ENCODE data around the gene DLL3. TPM values are rescaled to one million over a fixed set of nuclear protein-coding genes. Genes with fewer than 3 reads are reported as not detected.

The DLL3 gene
- total and polyA plus RNA-seq, 2 experiments from 2014 or later, result 9.8 to 15.6 TPM

GRCh38 chr19:39509233-39509632 is 10.5 kb downstream of the DLL3 start (continued):
- no peak for TF ChIP-seq ZNF462 (CRISPR knock-in tag; IDR thresholded peaks at IDR 0.05)
- TF ChIP-seq ETS1 (IDR thresholded peaks at IDR 0.05), result no peak
- TF ChIP-seq POLR2AphosphoS5 (IDR thresholded peaks at IDR 0.05; ENCODE audit: low read depth), result no peak
- TF ChIP-seq EZH2 (IDR thresholded peaks at IDR 0.05; ENCODE audit: low read depth, unreplicated experiment), result no peak
- TF ChIP-seq CREB1 (CRISPR knock-in tag; IDR thresholded peaks at IDR 0.05; ENCODE audit: low read depth), result no peak
- no peak for TF ChIP-seq EZH2phosphoT487 (IDR thresholded peaks at IDR 0.05; ENCODE audit: unreplicated experiment)
- TF ChIP-seq JUNB (IDR thresholded peaks at IDR 0.05; ENCODE audit: unreplicated experiment), result no peak
- no peak for TF ChIP-seq ZNF331 (CRISPR knock-in tag; IDR thresholded peaks at IDR 0.05; ENCODE audit: low read depth)
- no peak for TF ChIP-seq NANOG (IDR thresholded peaks at IDR 0.05; ENCODE audit: borderline replicate concordance)
- TF ChIP-seq, protein P1, sequence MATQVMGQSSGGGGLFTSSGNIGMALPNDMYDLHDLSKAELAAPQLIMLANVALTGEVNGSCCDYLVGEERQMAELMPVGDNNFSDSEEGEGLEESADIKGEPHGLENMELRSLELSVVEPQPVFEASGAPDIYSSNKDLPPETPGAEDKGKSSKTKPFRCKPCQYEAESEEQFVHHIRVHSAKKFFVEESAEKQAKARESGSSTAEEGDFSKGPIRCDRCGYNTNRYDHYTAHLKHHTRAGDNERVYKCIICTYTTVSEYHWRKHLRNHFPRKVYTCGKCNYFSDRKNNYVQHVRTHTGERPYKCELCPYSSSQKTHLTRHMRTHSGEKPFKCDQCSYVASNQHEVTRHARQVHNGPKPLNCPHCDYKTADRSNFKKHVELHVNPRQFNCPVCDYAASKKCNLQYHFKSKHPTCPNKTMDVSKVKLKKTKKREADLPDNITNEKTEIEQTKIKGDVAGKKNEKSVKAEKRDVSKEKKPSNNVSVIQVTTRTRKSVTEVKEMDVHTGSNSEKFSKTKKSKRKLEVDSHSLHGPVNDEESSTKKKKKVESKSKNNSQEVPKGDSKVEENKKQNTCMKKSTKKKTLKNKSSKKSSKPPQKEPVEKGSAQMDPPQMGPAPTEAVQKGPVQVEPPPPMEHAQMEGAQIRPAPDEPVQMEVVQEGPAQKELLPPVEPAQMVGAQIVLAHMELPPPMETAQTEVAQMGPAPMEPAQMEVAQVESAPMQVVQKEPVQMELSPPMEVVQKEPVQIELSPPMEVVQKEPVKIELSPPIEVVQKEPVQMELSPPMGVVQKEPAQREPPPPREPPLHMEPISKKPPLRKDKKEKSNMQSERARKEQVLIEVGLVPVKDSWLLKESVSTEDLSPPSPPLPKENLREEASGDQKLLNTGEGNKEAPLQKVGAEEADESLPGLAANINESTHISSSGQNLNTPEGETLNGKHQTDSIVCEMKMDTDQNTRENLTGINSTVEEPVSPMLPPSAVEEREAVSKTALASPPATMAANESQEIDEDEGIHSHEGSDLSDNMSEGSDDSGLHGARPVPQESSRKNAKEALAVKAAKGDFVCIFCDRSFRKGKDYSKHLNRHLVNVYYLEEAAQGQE (IDR thresholded peaks at IDR 0.05; ENCODE audit: unreplicated experiment), result no peak
- no peak for TF ChIP-seq STAT1 (IDR thresholded peaks at IDR 0.05; ENCODE audit: unreplicated experiment)
